HG02885 (cell line): ENCODE measurements around the gene IKZF3.
"Not testable (repeated sequence)": the region's sequence is repeated elsewhere in the genome, so short reads cannot be mapped to it uniquely, and the experiment has no call there.

ENCODE experiments used
- ATAC-seq: cut with Tn5 transposase; IDR thresholded peaks from one replicate; pipeline ENCODE4 v1.9.1; 2021; ENCODE audit warnings: mild to moderate bottlenecking; ENCODE audit not compliant: unreplicated experiment, poor library complexity

Gene IKZF3

GRCh38 chr17:39725923-39726322 lies 138.2 kb downstream of the IKZF3 start:
- ATAC-seq = not testable (repeated sequence)

GRCh38 chr17:39724731-39725130 lies 139.4 kb downstream of the IKZF3 start:
- no peak for ATAC-seq

GRCh38 chr17:39722965-39723848 lies 140.9 kb downstream of the IKZF3 start:
- ATAC-seq = no peak

GRCh38 chr17:39722104-39722503 lies 142.0 kb downstream of the IKZF3 start:
- ATAC-seq = no peak

GRCh38 chr17:39719563-39720355 lies 144.4 kb downstream of the IKZF3 start:
- ATAC-seq = no peak

- no peak for ATAC-seq
These were observed 146.5 kb downstream of the IKZF3 start for GRCh38 chr17:39717660-39718059.

- no peak for ATAC-seq
These were observed 147.1 kb downstream of the IKZF3 start for GRCh38 chr17:39716879-39717536.

GRCh38 chr17:39716073-39716818 lies 147.9 kb downstream of the IKZF3 start:
- ATAC-seq = no peak

GRCh38 chr17:39715375-39716072 lies 148.6 kb downstream of the IKZF3 start:
- ATAC-seq = no peak

GRCh38 chr17:39714234-39714633 lies 149.9 kb downstream of the IKZF3 start:
- ATAC-seq = no peak

GRCh38 chr17:39711851-39712250 lies 152.3 kb downstream of the IKZF3 start:
- ATAC-seq = no peak

GRCh38 chr17:39711071-39711470 lies 153.0 kb downstream of the IKZF3 start:
- ATAC-seq = not testable (repeated sequence)

GRCh38 chr17:39709998-39710964 lies 153.8 kb downstream of the IKZF3 start:
- ATAC-seq = no peak

- no peak for ATAC-seq
These were observed 154.7 kb downstream of the IKZF3 start for GRCh38 chr17:39709319-39709997.
